HG03354 (cell line): Measurements from ENCODE around the gene KRTAP12-3.
"Not testable (repeated sequence)": the region's sequence is repeated elsewhere in the genome, so short reads cannot be mapped to it uniquely, and the experiment has no call there.

ENCODE experiments used
- ATAC-seq: cut with Tn5 transposase; IDR thresholded peaks from one replicate; pipeline ENCODE4 v1.9.1; 2021; ENCODE audit warnings: mild to moderate bottlenecking; ENCODE audit not compliant: unreplicated experiment, poor library complexity, severe bottlenecking

Gene KRTAP12-3

GRCh38 chr21:44681861-44682579, 24.3 kb downstream of the KRTAP12-3 start, which contains the start of gene KRTAP12-1:
KRTAP12-1 (minus strand) TSS chr21:44682163; CDS start chr21:44682123, 40 bp downstream.
- no peak for ATAC-seq

GRCh38 chr21:44682580-44683151, 24.9 kb downstream of the KRTAP12-3 start:
- no peak for ATAC-seq

DNA sequence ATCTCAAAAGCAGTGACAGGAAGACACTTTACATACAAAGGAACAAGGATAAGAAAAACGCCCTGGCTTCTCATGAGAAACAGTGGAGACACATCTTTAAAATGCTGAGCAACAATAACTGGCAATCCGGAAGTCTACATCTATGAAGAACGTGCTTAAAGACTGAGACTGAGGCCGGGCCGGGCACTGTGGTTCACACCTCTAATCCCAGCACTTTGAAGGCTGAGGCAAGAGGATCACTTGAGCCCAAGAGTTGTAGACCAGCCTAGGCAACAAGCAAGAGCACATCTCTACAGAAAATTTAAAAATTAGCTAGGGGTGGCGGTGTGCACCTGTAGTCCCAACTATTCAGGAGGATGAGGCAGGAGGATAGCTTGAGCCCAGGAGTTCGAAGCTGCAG, 26.3 kb downstream of the KRTAP12-3 start:
- no peak for ATAC-seq

DNA sequence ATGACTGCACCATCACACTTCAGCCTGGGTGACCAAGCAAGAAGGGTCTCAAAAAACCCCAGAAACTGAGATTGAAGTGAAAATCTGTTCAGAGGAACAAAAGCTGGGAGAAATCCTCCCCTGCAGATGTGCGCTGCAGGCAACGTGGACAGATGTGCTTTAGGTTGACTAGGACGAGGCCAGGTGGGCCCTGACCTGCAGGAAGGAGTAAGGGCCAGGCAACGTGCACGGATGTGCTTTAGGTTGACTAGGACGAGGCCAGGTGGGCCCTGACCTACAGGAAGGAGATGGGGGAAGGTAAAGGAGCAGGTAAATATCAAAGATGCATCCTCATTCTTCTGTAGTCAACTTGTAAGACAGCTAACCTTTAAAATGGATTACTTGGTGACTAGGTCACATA, 26.8 kb downstream of the KRTAP12-3 start:
- ATAC-seq: no peak

DNA sequence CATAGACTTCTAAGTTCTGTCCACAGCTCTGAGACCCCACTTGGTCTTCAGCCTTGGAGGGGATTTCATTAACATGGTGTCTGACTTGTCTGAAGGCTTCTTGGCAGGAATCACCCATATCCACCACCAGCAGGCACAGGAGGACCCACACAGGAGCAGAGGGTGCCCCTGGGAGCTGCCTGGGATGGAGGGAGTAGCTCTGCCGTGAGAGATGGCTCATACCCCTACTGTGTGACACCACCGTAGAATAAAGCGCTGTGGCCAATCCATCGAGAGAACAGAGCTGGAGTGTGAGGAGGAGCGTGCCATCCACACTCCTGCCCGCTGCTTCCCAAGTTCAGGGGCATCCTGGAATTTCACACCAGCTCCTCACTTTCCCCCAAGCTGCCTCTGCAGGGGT, 27.3 kb downstream of the KRTAP12-3 start:
- ATAC-seq: not testable (repeated sequence)

DNA sequence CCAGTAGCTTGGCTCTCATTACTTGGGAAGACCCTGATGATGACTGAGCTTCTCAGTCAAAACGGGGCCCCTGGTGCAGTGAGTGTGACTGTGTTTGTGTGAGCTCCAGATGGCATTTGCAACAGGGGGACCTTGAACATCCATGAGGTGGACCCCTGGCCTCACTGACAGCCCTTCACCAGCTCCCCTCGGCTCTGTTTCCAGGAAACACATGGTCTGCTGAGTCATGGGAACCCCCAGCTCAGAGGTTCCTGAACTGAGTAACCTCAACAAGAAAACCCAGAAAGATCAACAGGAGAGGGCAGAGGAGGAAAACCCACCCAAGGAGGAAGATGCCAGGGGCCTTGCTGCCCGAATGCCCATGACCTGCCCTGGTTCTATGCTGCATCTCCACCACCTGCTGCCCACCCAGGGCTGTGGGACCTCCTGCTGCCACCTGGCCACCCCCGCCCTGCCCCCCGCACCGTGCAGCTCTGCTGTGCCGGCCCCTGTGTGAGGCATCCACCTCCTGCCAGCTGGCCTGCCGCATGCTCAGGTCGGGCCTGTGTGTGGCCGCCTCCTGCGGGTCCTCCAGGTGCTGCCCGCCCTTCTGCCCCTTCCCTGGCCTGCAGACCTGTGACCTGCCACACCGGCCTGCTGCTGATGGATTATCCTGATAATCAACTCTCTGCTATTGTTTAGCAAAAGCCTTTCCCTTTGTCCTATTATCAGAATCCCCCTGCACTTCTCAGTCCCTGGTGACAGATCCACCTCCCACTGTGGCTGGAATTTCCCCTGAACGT, 28.5 kb downstream of the KRTAP12-3 start:
- no peak for ATAC-seq

GRCh38 chr21:44686843-44687561, 29.3 kb downstream of the KRTAP12-3 start:
- no peak for ATAC-seq

GRCh38 chr21:44687671-44688070, 29.9 kb downstream of the KRTAP12-3 start:
- no peak for ATAC-seq

- ATAC-seq: not testable (repeated sequence)
Measured at GRCh38 chr21:44689740-44690139, 32.0 kb downstream of the KRTAP12-3 start.

GRCh38 chr21:44691686-44692085, 34.0 kb downstream of the KRTAP12-3 start:
- no peak for ATAC-seq

DNA sequence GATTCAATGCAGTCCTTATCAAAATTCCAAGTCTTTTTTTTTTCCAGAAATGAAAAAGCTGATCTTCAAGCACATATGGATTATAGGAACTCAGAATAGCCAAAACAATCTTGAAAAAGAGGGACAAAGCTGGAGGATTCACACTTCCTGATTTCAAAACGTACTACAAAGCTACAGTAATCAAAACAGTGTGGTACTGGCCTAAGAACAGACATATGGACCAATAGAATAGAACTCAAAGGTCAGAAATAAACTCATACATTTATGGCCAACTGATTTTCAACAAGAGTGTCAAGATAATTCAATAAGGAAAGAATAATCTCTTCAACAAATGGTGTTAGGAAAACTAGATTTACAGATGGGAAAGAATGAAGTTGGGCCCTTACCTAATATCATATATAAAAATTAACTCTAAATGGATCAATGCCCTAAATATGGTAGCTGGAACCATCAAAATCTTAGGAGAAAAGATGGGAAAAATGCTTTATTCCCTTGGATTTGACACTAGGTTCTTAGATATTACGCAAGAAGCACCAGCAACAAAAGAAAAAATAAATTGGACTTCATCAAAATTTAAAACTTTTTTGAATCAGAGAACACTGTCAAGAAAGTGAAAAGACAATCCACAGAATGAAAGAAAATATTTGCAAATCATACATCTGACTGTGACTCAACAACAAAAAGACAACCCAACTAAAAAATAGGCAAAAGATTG, 35.2 kb downstream of the KRTAP12-3 start:
- no peak for ATAC-seq

DNA sequence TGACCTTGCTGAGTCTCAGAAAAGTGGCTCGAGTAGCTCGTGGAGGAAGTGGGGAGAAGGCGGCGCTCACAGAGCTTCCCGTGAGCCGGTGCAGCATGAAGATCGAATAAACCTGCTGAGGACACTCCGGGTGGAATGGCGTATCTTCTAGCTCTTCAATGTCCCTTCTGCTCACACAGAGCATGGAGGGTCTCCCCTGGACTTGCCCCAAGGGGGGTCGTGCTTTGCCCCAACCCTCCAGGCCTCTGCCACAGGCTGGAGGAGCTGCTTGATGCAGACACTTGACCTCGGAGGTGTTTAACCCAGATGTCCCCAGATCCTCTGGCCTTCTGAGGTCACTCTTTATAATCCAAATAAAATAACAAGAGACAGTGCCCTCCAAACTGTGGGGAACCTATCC, 37.0 kb downstream of the KRTAP12-3 start:
- no peak for ATAC-seq

DNA sequence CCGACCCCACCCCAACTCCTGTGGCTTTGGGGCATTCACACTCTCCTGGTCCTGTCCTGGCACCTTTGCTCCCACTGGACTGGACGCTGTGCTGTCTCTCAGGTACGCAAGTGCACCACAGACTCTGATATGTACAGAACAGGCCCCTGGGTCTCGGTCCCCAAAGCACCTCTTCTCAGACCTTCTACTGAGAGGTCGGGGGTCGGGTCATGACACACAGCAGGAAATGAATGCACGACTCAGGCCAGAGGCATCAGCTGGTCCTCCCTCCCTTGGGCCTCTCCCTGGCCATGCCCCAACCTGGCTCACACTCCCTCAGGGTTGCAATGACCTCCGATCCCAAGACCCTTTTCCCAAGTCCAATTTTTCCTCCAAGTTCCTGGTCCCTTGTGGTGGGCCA, 37.5 kb downstream of the KRTAP12-3 start:
- no peak for ATAC-seq

DNA sequence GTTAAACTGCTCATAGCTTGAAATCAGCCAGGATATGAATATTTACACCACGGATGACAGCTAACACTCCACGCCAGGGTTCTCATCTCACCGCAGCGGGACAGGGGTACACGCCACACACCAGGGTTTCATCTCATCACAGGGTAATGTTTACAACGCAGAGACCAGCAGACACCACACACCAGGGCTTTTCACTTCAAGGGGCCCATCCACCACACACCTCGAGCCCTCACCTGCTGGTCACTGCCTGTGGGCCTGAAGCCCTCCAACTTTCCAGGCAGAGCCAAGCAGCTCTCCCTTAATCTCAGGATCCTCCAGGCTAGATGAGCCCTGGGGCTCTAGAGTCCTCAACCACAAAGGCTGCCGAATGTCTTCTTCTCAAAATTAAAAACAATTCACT, 37.9 kb downstream of the KRTAP12-3 start:
- ATAC-seq: no peak

- no peak for ATAC-seq
Measured at GRCh38 chr21:44696572-44696971, 38.8 kb downstream of the KRTAP12-3 start.

GRCh38 chr21:44697172-44697810, 39.6 kb downstream of the KRTAP12-3 start, which contains the start of gene KRTAP10-12:
KRTAP10-12 (plus strand) TSS chr21:44697172; CDS start chr21:44697202, 30 bp downstream.
- ATAC-seq: not testable (repeated sequence)

GRCh38 chr21:44697811-44698734, 40.3 kb downstream of the KRTAP12-3 start:
- no peak for ATAC-seq

GRCh38 chr21:44699502-44700001, 41.8 kb downstream of the KRTAP12-3 start:
- no peak for ATAC-seq
